Measurements from ENCODE around the gene CROCC. TPM values are rescaled to one million over a fixed set of nuclear protein-coding genes. Genes with fewer than 3 reads are reported as not detected.

The CROCC gene
- polyA plus RNA-seq, 3 donors = 19.5 to 42.2 (median 19.8) TPM

GRCh38 chr1:17013491-17014320 lies 92.0 kb downstream of the CROCC start:
- 40 to 88% (median 41%) methylated on average over 13 of the region's 13 CpGs for WGBS, 3 donors
- H3K27ac ChIP-seq (ENCODE audit: low read depth, low read length) = no peak overlapping the region

GRCh38 chr1:17014671-17015567 lies 93.2 kb downstream of the CROCC start:
- WGBS, 3 donors = 76 to 82% (median 82%) methylated on average over 10 of the region's 10 CpGs
- H3K27ac ChIP-seq (ENCODE audit: low read depth, low read length) = no peak overlapping the region

- H3K27ac ChIP-seq (ENCODE audit: low read depth, low read length) = no peak overlapping the region
- WGBS, 3 donors = 69 to 74% (median 74%) methylated on average over 5 of the region's 5 CpGs
Measured at GRCh38 chr1:17016317-17016661, 94.6 kb downstream of the CROCC start.

GRCh38 chr1:17017435-17017834 lies 95.7 kb downstream of the CROCC start:
- no peak overlapping the region for H3K27ac ChIP-seq (ENCODE audit: low read depth, low read length)
- 93 to 95% (median 94%) methylated on average over 7 of the region's 7 CpGs for WGBS, 3 donors

- WGBS, 3 donors = 23 to 59% (median 24%) methylated on average over 1 of the region's 1 CpG
Measured at GRCh38 chr1:17018849-17019248, 97.1 kb downstream of the CROCC start.

GRCh38 chr1:17020502-17020901 lies 98.8 kb downstream of the CROCC start:
- WGBS, 3 donors = 87 to 98% (median 96%) methylated on average over 2 of the region's 2 CpGs
- H3K27ac ChIP-seq (ENCODE audit: low read depth, low read length) = no peak overlapping the region

More at GRCh38 chr1:17018849-17019248, 97.1 kb downstream of the CROCC start:
- H3K27ac ChIP-seq (ENCODE audit: low read depth, low read length) = no peak overlapping the region

- WGBS, 3 donors = 79 to 93% (median 92%) methylated on average over 10 of the region's 10 CpGs
- H3K27ac ChIP-seq (ENCODE audit: low read depth, low read length) = no peak overlapping the region
Measured at GRCh38 chr1:17021896-17022295, 100.2 kb downstream of the CROCC start.

Other genes starting within 250 kb of the CROCC start
- gene RNU1-4, start 181.4 kb upstream of the CROCC start, polyA plus RNA-seq = not detected
- gene RNU1-2, start 26.0 kb upstream of the CROCC start, polyA plus RNA-seq = not detected
- 10 to 100 TPM; 10.2 to 28.1 (median 25.5) TPM for gene MFAP2, start 58.7 kb downstream of the CROCC start, polyA plus RNA-seq
- 10 to 100 TPM; 14.2 to 36.9 (median 26.8) TPM for gene ATP13A2, start 90.0 kb downstream of the CROCC start, polyA plus RNA-seq
- gene SDHB, start 132.1 kb downstream of the CROCC start, polyA plus RNA-seq = 100 to 1,000 TPM in 2 of 3 donors, 10 to 100 TPM in 1; 79.6 to 164 (median 122) TPM
- 1 to 10 TPM; 1.2 to 4.3 (median 4.2) TPM for gene PADI2, start 197.5 kb downstream of the CROCC start, polyA plus RNA-seq

Data from adipose tissue (tissue), 3 donors.